Measurements from ENCODE around the gene ALLC. TPM values are rescaled to one million over a fixed set of nuclear protein-coding genes. Genes with fewer than 3 reads are reported as not detected.

ALLC gene
- total and polyA plus RNA-seq, 2 donors (not counting 1 experiment from before 2014, with no cell fraction given): not detected

DNA sequence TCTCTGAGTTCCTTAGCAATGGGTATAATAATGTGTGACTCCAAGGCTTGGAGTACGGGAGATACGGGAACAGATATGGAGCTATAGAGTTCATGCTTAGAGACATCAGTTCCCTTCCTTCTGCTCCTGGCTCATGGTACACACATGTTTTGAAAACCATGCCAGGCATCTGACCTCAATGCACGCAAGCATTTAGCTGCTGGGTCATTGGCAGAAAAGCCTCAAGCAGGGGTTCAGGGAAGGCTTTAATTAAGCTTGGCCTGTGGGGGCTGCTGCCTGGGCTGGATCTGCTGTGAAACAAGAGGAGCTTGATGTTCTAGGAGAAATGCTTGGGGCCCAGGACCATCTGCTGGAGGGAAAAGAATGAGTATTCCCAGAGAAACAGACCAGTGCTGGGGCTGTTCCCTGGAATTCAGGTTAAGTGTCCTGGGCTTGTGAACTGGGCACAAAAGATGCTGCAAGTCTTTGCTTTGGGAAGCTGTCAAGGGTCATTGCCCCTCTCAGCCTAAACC lies 3.2 kb downstream of the ALLC start:
- no peak overlapping the region for H3K9ac ChIP-seq (ENCODE audit: insufficient read depth, low read length)
- H4K20me1 ChIP-seq (ENCODE audit: control insufficient read depth, extremely low read depth, insufficient read depth, low read length): no peaks in the 10 kb centered on the region
- no peaks in the 10 kb centered on the region for H3K79me2 ChIP-seq (ENCODE audit: control insufficient read depth, insufficient read depth, low read length)
- no peak overlapping the region for H3K4me3 ChIP-seq (replicated peaks in 1 of 4; ENCODE audit: control extremely low read depth in 1 of 4, insufficient read depth in 1 of 4, low read depth in 3 of 4, low read length in 4 of 4)
- H3K36me3 ChIP-seq (ENCODE audit: control insufficient read depth, insufficient read depth, low read length): no peaks in the 10 kb centered on the region
- H3K9me3 ChIP-seq (ENCODE audit: control insufficient read depth, insufficient read depth, low read depth, low read length): no peaks in the 10 kb centered on the region
- H3K27me3 ChIP-seq (ENCODE audit: control insufficient read depth, insufficient read depth, low read length): no peaks in the 10 kb centered on the region
- peaks cover 2% of the 10 kb centered on the region for H3K4me1 ChIP-seq (ENCODE audit: control insufficient read depth, extremely low read depth, insufficient read depth, low read length)
- TF ChIP-seq, protein P1, sequence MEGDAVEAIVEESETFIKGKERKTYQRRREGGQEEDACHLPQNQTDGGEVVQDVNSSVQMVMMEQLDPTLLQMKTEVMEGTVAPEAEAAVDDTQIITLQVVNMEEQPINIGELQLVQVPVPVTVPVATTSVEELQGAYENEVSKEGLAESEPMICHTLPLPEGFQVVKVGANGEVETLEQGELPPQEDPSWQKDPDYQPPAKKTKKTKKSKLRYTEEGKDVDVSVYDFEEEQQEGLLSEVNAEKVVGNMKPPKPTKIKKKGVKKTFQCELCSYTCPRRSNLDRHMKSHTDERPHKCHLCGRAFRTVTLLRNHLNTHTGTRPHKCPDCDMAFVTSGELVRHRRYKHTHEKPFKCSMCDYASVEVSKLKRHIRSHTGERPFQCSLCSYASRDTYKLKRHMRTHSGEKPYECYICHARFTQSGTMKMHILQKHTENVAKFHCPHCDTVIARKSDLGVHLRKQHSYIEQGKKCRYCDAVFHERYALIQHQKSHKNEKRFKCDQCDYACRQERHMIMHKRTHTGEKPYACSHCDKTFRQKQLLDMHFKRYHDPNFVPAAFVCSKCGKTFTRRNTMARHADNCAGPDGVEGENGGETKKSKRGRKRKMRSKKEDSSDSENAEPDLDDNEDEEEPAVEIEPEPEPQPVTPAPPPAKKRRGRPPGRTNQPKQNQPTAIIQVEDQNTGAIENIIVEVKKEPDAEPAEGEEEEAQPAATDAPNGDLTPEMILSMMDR (conservative IDR thresholded peaks at IDR 0.05 in 1 of 2, IDR thresholded peaks at IDR 0.05 in 1 of 2; ENCODE audit: low read depth in 1 of 2, low read length in 2 of 2): no peak
- no peak for TF ChIP-seq EZH2 (IDR thresholded peaks at IDR 0.05; ENCODE audit: low read length, missing control alignments)
- no peak overlapping the region for H2AFZ ChIP-seq (ENCODE audit: low read length)
- no peak overlapping the region for H3K4me2 ChIP-seq (ENCODE audit: extremely low read depth, insufficient read depth, low read length)
- H3K27ac ChIP-seq (ENCODE audit: insufficient read depth, low read length): no peak overlapping the region
- DNase-seq (ENCODE audit: low read depth in 2 of 2): no peak

DNA sequence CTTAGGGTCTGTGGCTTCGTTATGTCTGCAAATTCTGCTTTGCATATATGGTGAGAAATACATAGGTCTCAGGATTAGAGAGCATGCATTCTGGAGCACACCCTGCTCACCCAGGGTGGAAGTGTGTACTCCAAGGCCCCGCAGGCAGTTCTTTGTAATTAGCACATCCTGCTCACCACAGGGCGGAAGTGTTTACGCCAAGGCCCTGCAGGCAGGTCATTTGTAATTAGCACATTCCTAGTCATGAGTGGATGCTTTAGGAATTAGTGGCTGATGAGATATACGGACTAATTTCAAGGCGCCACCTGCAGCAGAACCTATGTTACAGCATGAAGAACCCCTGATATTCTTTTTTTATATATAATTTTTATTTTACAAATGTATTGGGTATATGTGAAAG lies 4.2 kb downstream of the ALLC start:
- no peaks in the 10 kb centered on the region for H3K27me3 ChIP-seq (ENCODE audit: control insufficient read depth, insufficient read depth, low read length)
- no peaks in the 10 kb centered on the region for H3K36me3 ChIP-seq (ENCODE audit: control insufficient read depth, insufficient read depth, low read length)
- no peak overlapping the region for H3K4me2 ChIP-seq (ENCODE audit: extremely low read depth, insufficient read depth, low read length)
- no peak overlapping the region for H2AFZ ChIP-seq (ENCODE audit: low read length)
- H4K20me1 ChIP-seq (ENCODE audit: control insufficient read depth, extremely low read depth, insufficient read depth, low read length): no peaks in the 10 kb centered on the region
- no peak overlapping the region for H3K9ac ChIP-seq (ENCODE audit: insufficient read depth, low read length)
- TF ChIP-seq EZH2 (IDR thresholded peaks at IDR 0.05; ENCODE audit: low read length, missing control alignments): no peak
- TF ChIP-seq, protein P1 (conservative IDR thresholded peaks at IDR 0.05 in 1 of 2, IDR thresholded peaks at IDR 0.05 in 1 of 2; ENCODE audit: low read depth in 1 of 2, low read length in 2 of 2): peak in 1 of 2 donors; percentile 13
- no peak for DNase-seq (ENCODE audit: low read depth in 2 of 2)
- no peaks in the 10 kb centered on the region for H3K4me1 ChIP-seq (ENCODE audit: control insufficient read depth, extremely low read depth, insufficient read depth, low read length)
- no peak overlapping the region for H3K4me3 ChIP-seq (replicated peaks in 1 of 4; ENCODE audit: control extremely low read depth in 1 of 4, insufficient read depth in 1 of 4, low read depth in 3 of 4, low read length in 4 of 4)
- no peaks in the 10 kb centered on the region for H3K79me2 ChIP-seq (ENCODE audit: control insufficient read depth, insufficient read depth, low read length)
- no peaks in the 10 kb centered on the region for H3K9me3 ChIP-seq (ENCODE audit: control insufficient read depth, insufficient read depth, low read depth, low read length)
- H3K27ac ChIP-seq (ENCODE audit: insufficient read depth, low read length): no peak overlapping the region

DNA sequence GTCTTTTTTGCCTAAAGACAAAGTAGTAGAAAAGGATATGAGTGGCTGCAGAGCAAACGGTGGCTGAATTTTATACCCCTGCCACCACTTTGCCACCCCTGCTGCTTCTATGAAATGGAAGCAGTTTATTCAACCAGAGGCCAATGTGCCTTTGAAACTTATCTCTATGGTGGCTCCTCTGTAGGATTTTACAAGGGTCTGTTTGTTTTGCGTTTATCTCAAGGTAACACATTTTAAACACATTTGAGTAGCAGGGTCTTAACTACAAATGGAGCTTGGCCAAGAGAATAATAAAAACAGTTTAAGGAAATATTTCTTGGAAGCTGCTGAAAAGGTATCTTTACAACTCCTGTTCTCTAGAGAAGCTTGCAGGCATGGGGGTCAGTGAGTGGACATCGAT lies 6.1 kb downstream of the ALLC start:
- Histone ChIP-seq H3K9ac (ENCODE audit: insufficient read depth, low read length) (no peak overlapping the region), H3K27ac (ENCODE audit: insufficient read depth, low read length) (no peak overlapping the region), H3K9me3 (ENCODE audit: control insufficient read depth, insufficient read depth, low read depth, low read length) (no peaks in the 10 kb centered on the region), H2AFZ (ENCODE audit: low read length) (no peak overlapping the region), H3K36me3 (ENCODE audit: control insufficient read depth, insufficient read depth, low read length) (no peaks in the 10 kb centered on the region), H3K4me3 (replicated peaks in 1 of 4; ENCODE audit: control extremely low read depth in 1 of 4, insufficient read depth in 1 of 4, low read depth in 3 of 4, low read length in 4 of 4) (no peak overlapping the region), H3K79me2 (ENCODE audit: control insufficient read depth, insufficient read depth, low read length) (no peaks in the 10 kb centered on the region), H3K4me1 (ENCODE audit: control insufficient read depth, extremely low read depth, insufficient read depth, low read length) (no peaks in the 10 kb centered on the region), H3K27me3 (ENCODE audit: control insufficient read depth, insufficient read depth, low read length) (no peaks in the 10 kb centered on the region), H4K20me1 (ENCODE audit: control insufficient read depth, extremely low read depth, insufficient read depth, low read length) (no peaks in the 10 kb centered on the region), H3K4me2 (ENCODE audit: extremely low read depth, insufficient read depth, low read length) (no peak overlapping the region)
- no peak for DNase-seq (ENCODE audit: low read depth in 2 of 2)
- TF ChIP-seq EZH2 (IDR thresholded peaks at IDR 0.05; ENCODE audit: low read length, missing control alignments): no peak
- TF ChIP-seq, protein P1 (conservative IDR thresholded peaks at IDR 0.05 in 1 of 2, IDR thresholded peaks at IDR 0.05 in 1 of 2; ENCODE audit: low read depth in 1 of 2, low read length in 2 of 2): no peak
